HEK293T (cell line): ENCODE measurements around the gene PDXK.

Experiments used
- ELF4 ChIP-seq: fragments of 450-650 bp; IDR thresholded peaks from 2 replicates; pipeline ENCODE4 v1.6.1; 2017; ENCODE audit warnings: antibody characterized with exemption
- FOXA1 ChIP-seq: fragments of 450-650 bp; IDR thresholded peaks from 2 replicates; pipeline ENCODE4 v1.6.1; 2016; ENCODE audit warnings: mild to moderate bottlenecking

- no peak for TF ChIP-seq FOXA1
- no peak for TF ChIP-seq ELF4
These were observed 13.2 kb downstream of the PDXK start for GRCh38 chr21:43731891-43732711.
